Activated CD8-positive, alpha-beta memory T cell treated with anti-CD3 and anti-CD28 coated beads for 1 hour (primary cell): Measurements from ENCODE around the gene PTPRS.

Experiments used
- DNase-seq, 2 donors: peaks; one replicate each; pipeline ENCODE4 v3.0.0-alpha.2; 2020; ENCODE audit warnings: low read depth in 1 of 2; ENCODE audit errors: extremely low read depth in 1 of 2

The PTPRS gene

GRCh38 chr19:5355693-5356092 is 15.1 kb upstream of the PTPRS start:
- no peak for DNase-seq

- DNase-seq: no peak
Measured at GRCh38 chr19:5355076-5355475, 14.5 kb upstream of the PTPRS start.

GRCh38 chr19:5354403-5354802 is 13.8 kb upstream of the PTPRS start:
- DNase-seq: no peak

GRCh38 chr19:5352229-5352763 is 11.7 kb upstream of the PTPRS start:
- DNase-seq: no peak

GRCh38 chr19:5351731-5352228 is 11.2 kb upstream of the PTPRS start:
- no peak for DNase-seq

- no peak for DNase-seq
Measured at GRCh38 chr19:5349041-5349440, 8.4 kb upstream of the PTPRS start.

GRCh38 chr19:5345895-5346386 is 5.3 kb upstream of the PTPRS start:
- DNase-seq: no peak

GRCh38 chr19:5343848-5344247 is 3.2 kb upstream of the PTPRS start:
- DNase-seq: no peak

- no peak for DNase-seq
Measured at GRCh38 chr19:5342573-5343201, 2.1 kb upstream of the PTPRS start.

GRCh38 chr19:5341981-5342380 is 1.4 kb upstream of the PTPRS start:
- no peak for DNase-seq

GRCh38 chr19:5341448-5341820 is 822 bp upstream of the PTPRS start:
- no peak for DNase-seq

GRCh38 chr19:5339950-5340636 is 519 bp downstream of the PTPRS start:
- no peak for DNase-seq

- DNase-seq: no peak
Measured at GRCh38 chr19:5339198-5339949, 1.2 kb downstream of the PTPRS start.

GRCh38 chr19:5338656-5339197 is 1.9 kb downstream of the PTPRS start:
- no peak for DNase-seq

- DNase-seq: no peak
Measured at GRCh38 chr19:5337708-5338655, 2.6 kb downstream of the PTPRS start.

- DNase-seq: no peak
Measured at GRCh38 chr19:5337126-5337525, 3.5 kb downstream of the PTPRS start.

GRCh38 chr19:5336195-5336965 is 4.2 kb downstream of the PTPRS start:
- no peak for DNase-seq

- no peak for DNase-seq
Measured at GRCh38 chr19:5335593-5335992, 5.0 kb downstream of the PTPRS start.

- DNase-seq: no peak
Measured at GRCh38 chr19:5334824-5335500, 5.7 kb downstream of the PTPRS start.
